ENCODE results near the gene BSND. TPM values are rescaled to one million over a fixed set of nuclear protein-coding genes. Genes with fewer than 3 reads are reported as not detected.

The BSND gene
- total RNA-seq, 1 experiment from 2014 or later = not detected

- peak overlapping the region; percentile 57 for H3K4me2 ChIP-seq (ENCODE audit: low read length)
- intact Hi-C loops (cut with micrococcal nuclease) = loop anchor here (1.0 to 5.0 kb wide), 4 partner anchors 21 to 278 kb away; no protein-coding TSS in a partner anchor
- peak overlapping the region; percentile 71 for H3K9ac ChIP-seq (ENCODE audit: low read length)
- H3K4me1 ChIP-seq (ENCODE audit: insufficient read depth, low read length) = peaks cover 57% of the 10 kb centered on the region
- TF ChIP-seq EZH2 (IDR thresholded peaks at IDR 0.05; ENCODE audit: low read length, unreplicated experiment) (no peak), EZH2phosphoT487 (IDR thresholded peaks at IDR 0.05; ENCODE audit: borderline replicate concordance, low read length) (no peak), CTCF (conservative IDR thresholded peaks at IDR 0.05; ENCODE audit: low read depth, low read length) (peak; percentile 83)
- no peaks in the 10 kb centered on the region for H3K79me2 ChIP-seq (ENCODE audit: low read length)
- POLR2A ChIA-PET (ENCODE audit: unreplicated experiment) = interaction anchor here (0.6 kb wide), 1 partner anchor 447 kb away, joined by 15 read pairs; no protein-coding TSS in a partner anchor
- BruUV-seq (replicated peaks) = no TSS peak
- ATAC-seq (peak; percentile 54), DNase-seq (peak; percentile 93)
- no peaks in the 10 kb centered on the region for H3K27me3 ChIP-seq (ENCODE audit: low read length)
- H3K9me2 ChIP-seq (replicated peaks; ENCODE audit: low read length) = no peaks in the 10 kb centered on the region
- H2AFZ ChIP-seq (ENCODE audit: low read length) = peak overlapping the region; percentile 84
- no peaks in the 10 kb centered on the region for H3F3A ChIP-seq (ENCODE audit: low read length, unreplicated experiment)
- H4K20me1 ChIP-seq (ENCODE audit: low read length) = no peaks in the 10 kb centered on the region
- H3K9me3 ChIP-seq (ENCODE audit: low read length) = no peaks in the 10 kb centered on the region
- H3K4me3 ChIP-seq (ENCODE audit: low read length) = no peak overlapping the region
- CTCF ChIA-PET = interaction anchor here (0.6 to 2.2 kb wide), 11 partner anchors 20 to 543 kb away, joined by 3 to 51 read pairs (median 4); no protein-coding TSS in a partner anchor
- peak overlapping the region; percentile 78 for H3K27ac ChIP-seq (ENCODE audit: low read length)
- H3K36me3 ChIP-seq (ENCODE audit: low read depth, low read length) = no peaks in the 10 kb centered on the region
Observed at GRCh38 chr1:54950369-54951163, 48.2 kb upstream of the BSND start.

- BruUV-seq (replicated peaks) = no TSS peak
- Histone ChIP-seq H3K79me2 (ENCODE audit: low read length) (no peaks in the 10 kb centered on the region), H3K27me3 (ENCODE audit: low read length) (no peaks in the 10 kb centered on the region), H3K9ac (ENCODE audit: low read length) (no peak overlapping the region), H3K9me2 (replicated peaks; ENCODE audit: low read length) (no peaks in the 10 kb centered on the region), H2AFZ (ENCODE audit: low read length) (no peak overlapping the region), H4K20me1 (ENCODE audit: low read length) (no peaks in the 10 kb centered on the region), H3F3A (ENCODE audit: low read length, unreplicated experiment) (no peaks in the 10 kb centered on the region), H3K9me3 (ENCODE audit: low read length) (no peaks in the 10 kb centered on the region), H3K4me3 (ENCODE audit: low read length) (no peak overlapping the region), H3K4me1 (ENCODE audit: insufficient read depth, low read length) (peaks cover 56% of the 10 kb centered on the region), H3K4me2 (ENCODE audit: low read length) (no peak overlapping the region), H3K27ac (ENCODE audit: low read length) (no peak overlapping the region), H3K36me3 (ENCODE audit: low read depth, low read length) (no peaks in the 10 kb centered on the region)
- no peak for DNase-seq
- intact Hi-C loops (cut with micrococcal nuclease) = loop anchor here (5.0 kb wide), 1 partner anchor 280 kb away; no protein-coding TSS in a partner anchor
- no peak for ATAC-seq
- TF ChIP-seq EZH2phosphoT487 (IDR thresholded peaks at IDR 0.05; ENCODE audit: borderline replicate concordance, low read length) = no peak
- TF ChIP-seq CTCF (conservative IDR thresholded peaks at IDR 0.05; ENCODE audit: low read depth, low read length) = no peak
- TF ChIP-seq EZH2 (IDR thresholded peaks at IDR 0.05; ENCODE audit: low read length, unreplicated experiment) = no peak
- POLR2A ChIA-PET (ENCODE audit: unreplicated experiment) = no interaction called here
- CTCF ChIA-PET = interaction anchor here (1.5 kb wide), 1 partner anchor 43 kb away, joined by 4 read pairs; no protein-coding TSS in a partner anchor
Observed at GRCh38 chr1:54951810-54952226, 46.9 kb upstream of the BSND start.

Measured in PC-3 (cell line).